GM12864 (cell line): Measurements from ENCODE around the gene ADGRL1.

ENCODE experiments used
- DNase-seq: peaks from one replicate; pipeline ENCODE4 v3.0.0-alpha.2; 2011; ENCODE audit warnings: low read depth
- H3K4me3 ChIP-seq: 2 replicates; pipeline ENCODE4 v1.5.1; 2011; ENCODE audit warnings: mild to moderate bottlenecking, low read depth, low read length, control low read depth
- TF ChIP-seq, protein P1 (sequence below): IDR thresholded peaks from 2 replicates; pipeline ENCODE4 v1.5.1; 2011; ENCODE audit warnings: low read depth, mild to moderate bottlenecking, moderate library complexity, low read length, control low read depth, inconsistent platforms; ENCODE audit errors: missing control alignments

ADGRL1 gene

DNA sequence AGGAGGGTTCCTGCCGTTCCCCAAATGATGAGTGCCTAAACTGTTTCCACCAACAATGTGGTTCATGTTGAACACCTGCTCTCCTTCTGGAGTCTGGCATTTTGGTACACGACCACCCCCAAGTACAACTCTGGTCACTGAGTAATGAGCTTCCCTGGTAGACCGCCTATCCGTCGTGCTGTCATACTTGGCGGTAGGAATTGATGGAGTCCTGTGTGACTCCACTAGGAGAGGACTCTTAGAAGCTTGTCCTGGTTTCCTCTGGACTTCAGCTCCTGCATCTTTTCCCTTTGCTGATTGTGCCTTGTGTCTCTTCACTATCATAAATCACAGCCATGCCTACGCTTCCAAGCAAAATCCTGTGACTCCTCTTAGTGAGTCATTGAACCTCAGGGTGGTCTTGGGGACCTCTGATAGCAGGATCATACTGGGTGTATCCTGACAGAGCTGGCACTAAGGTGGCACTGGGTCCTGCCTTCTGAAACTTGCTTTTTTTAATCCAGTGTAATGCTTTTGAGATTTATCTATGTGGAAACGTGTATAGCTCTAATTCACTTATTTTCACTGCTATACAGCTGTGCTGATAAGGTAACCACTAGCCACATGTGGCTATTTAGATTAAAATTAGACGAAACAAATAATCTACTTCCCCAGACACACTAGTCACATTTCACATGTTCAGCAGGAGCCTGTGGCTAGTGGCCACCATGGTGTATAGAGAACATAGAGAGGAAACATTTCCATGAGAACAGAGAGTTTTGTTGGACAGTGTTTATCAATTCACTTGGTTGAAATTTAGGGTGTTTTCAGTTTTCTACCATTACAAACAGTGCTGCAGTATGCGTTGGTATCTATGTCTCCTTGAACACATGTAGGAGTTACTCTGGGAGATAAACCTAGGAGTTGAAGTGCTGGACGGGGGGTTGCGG, 63.4 kb downstream of the ADGRL1 start:
- TF ChIP-seq, protein P1, sequence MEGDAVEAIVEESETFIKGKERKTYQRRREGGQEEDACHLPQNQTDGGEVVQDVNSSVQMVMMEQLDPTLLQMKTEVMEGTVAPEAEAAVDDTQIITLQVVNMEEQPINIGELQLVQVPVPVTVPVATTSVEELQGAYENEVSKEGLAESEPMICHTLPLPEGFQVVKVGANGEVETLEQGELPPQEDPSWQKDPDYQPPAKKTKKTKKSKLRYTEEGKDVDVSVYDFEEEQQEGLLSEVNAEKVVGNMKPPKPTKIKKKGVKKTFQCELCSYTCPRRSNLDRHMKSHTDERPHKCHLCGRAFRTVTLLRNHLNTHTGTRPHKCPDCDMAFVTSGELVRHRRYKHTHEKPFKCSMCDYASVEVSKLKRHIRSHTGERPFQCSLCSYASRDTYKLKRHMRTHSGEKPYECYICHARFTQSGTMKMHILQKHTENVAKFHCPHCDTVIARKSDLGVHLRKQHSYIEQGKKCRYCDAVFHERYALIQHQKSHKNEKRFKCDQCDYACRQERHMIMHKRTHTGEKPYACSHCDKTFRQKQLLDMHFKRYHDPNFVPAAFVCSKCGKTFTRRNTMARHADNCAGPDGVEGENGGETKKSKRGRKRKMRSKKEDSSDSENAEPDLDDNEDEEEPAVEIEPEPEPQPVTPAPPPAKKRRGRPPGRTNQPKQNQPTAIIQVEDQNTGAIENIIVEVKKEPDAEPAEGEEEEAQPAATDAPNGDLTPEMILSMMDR, result no peak
- DNase-seq, result no peak
- no peak overlapping the region for H3K4me3 ChIP-seq

- no peak for DNase-seq
- no peak overlapping the region for H3K4me3 ChIP-seq
- TF ChIP-seq, protein P1, result no peak
Observed at GRCh38 chr19:14141041-14141440, 64.9 kb downstream of the ADGRL1 start.

- TF ChIP-seq, protein P1, result no peak
- H3K4me3 ChIP-seq, result no peak overlapping the region
- no peak for DNase-seq
Observed at GRCh38 chr19:14139944-14140343, 66.0 kb downstream of the ADGRL1 start.

DNA sequence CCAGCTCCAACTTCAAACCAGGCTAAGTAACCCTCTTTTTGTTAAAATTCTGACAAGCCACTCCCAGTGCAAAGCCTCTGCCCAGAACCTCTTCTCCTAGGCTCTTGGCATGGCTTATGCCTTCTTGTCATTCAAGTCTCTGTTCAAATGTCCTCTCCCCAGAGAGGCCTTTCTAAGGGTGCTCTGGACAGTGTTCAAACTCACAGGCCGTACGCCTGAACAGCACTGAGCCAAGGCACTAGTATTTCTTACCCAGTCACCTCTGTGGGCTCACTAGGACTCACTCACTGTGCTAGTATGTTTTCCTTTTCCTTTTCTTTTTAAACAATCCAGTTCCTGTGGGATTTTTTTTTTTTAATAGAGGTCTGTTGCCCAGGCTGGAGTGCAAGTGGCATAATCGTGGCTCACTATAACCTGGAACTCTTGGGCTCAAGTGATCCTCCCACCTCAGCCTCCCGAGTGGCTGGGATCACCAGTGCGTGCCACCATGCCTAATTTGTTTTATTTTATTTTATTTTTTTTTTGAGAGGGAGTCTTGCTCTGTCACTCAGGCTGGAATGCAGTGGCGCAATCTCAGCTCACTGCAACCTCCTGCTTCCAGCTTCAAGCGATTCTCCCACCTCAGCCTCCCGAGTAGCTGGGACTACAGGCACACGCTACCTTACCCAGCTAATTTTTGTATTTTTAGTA, 67.2 kb downstream of the ADGRL1 start:
- no peak for DNase-seq
- no peak overlapping the region for H3K4me3 ChIP-seq
- TF ChIP-seq, protein P1, result no peak

- DNase-seq, result peak; percentile 99
- TF ChIP-seq, protein P1, result peak; percentile 79
- H3K4me3 ChIP-seq, result peak within 1 kb of the TSS; percentile 97
Observed at GRCh38 chr19:14136509-14137281, 69.3 kb downstream of the ADGRL1 start, which contains the start of gene ASF1B. ASF1B (minus strand) TSS chr19:14136589; CDS start chr19:14136456, 133 bp downstream.

GRCh38 chr19:14135985-14136508, 69.9 kb downstream of the ADGRL1 start:
- TF ChIP-seq, protein P1, result no peak
- DNase-seq, result no peak
- peak overlapping the region; percentile 97 for H3K4me3 ChIP-seq
